H9 (cell line): ENCODE results near the gene COL23A1. TPM values are rescaled to one million over a fixed set of nuclear protein-coding genes. Genes with fewer than 3 reads are reported as not detected.

Experiments
- DNase-seq: peaks from one replicate; pipeline ENCODE4 v3.0.0-alpha.2; 2017
- H2AFZ ChIP-seq: one replicate; pipeline ENCODE4 v1.6.1; 2013; ENCODE audit warnings: mild to moderate bottlenecking, low read length, control low read depth, moderate library complexity
- H2AK5ac ChIP-seq: 2 replicates; pipeline ENCODE4 v1.6.1; 2013; ENCODE audit warnings: low read length, control low read depth, mixed read lengths; ENCODE audit not compliant: insufficient read length
- H2BK120ac ChIP-seq: one replicate; pipeline ENCODE4 v1.6.1; 2013; ENCODE audit warnings: low read depth, mild to moderate bottlenecking, low read length, control low read depth, inconsistent platforms; ENCODE audit not compliant: poor library complexity, severe bottlenecking
- H2BK12ac ChIP-seq: 2 replicates; pipeline ENCODE4 v1.6.1; 2013; ENCODE audit warnings: low read length, control low read depth, mixed read lengths, low read depth; ENCODE audit not compliant: insufficient read length
- H2BK15ac ChIP-seq: 2 replicates; pipeline ENCODE4 v1.6.1; 2013; ENCODE audit warnings: low read depth, low read length, control low read depth
- H2BK20ac ChIP-seq: one replicate; pipeline ENCODE4 v1.6.1; 2013; ENCODE audit warnings: low read depth, mild to moderate bottlenecking, low read length, control low read depth, inconsistent platforms; ENCODE audit not compliant: poor library complexity, severe bottlenecking
- H2BK5ac ChIP-seq: 2 replicates; pipeline ENCODE4 v1.6.1; 2013; ENCODE audit warnings: low read length, control low read depth, mixed read lengths; ENCODE audit not compliant: insufficient read length
- H3K14ac ChIP-seq: 2 replicates; pipeline ENCODE4 v1.6.1; 2013; ENCODE audit warnings: low read length, control low read depth; ENCODE audit not compliant: insufficient read depth
- H3K18ac ChIP-seq: 2 replicates; pipeline ENCODE4 v1.6.1; 2013; ENCODE audit warnings: low read depth, mild to moderate bottlenecking, mixed read lengths, low read length, control low read depth; ENCODE audit not compliant: insufficient read length
- H3K23ac ChIP-seq: 2 replicates; pipeline ENCODE4 v1.6.1; 2013; ENCODE audit warnings: low read length, control low read depth, mixed read lengths, low read depth; ENCODE audit not compliant: insufficient read length
- H3K23me2 ChIP-seq: 2 replicates; pipeline ENCODE4 v1.6.1; 2013; ENCODE audit warnings: low read depth, mild to moderate bottlenecking, mixed read lengths, low read length, control low read depth; ENCODE audit not compliant: insufficient read length, poor library complexity, severe bottlenecking
- H3K27ac ChIP-seq: 2 replicates; pipeline ENCODE4 v1.5.1; 2013; ENCODE audit warnings: low read length, control low read depth, mixed read lengths, low read depth; ENCODE audit not compliant: insufficient read length
- H3K27me3 ChIP-seq: 2 replicates; pipeline ENCODE4 v1.6.1; 2013; ENCODE audit warnings: low read length, control low read depth, inconsistent platforms; ENCODE audit not compliant: insufficient read depth
- H3K4ac ChIP-seq: 2 replicates; pipeline ENCODE4 v1.6.1; 2013; ENCODE audit warnings: low read depth, mild to moderate bottlenecking, control low read depth, inconsistent platforms, low read length, moderate library complexity
- H3K4me1 ChIP-seq: 2 replicates; pipeline ENCODE4 v1.6.1; 2013; ENCODE audit warnings: low read length, control low read depth, inconsistent platforms; ENCODE audit not compliant: insufficient read depth
- H3K4me2 ChIP-seq: 2 replicates; pipeline ENCODE4 v1.6.1; 2013; ENCODE audit warnings: low read length, control low read depth, mixed read lengths; ENCODE audit not compliant: insufficient read length, insufficient read depth
- H3K56ac ChIP-seq: 2 replicates; pipeline ENCODE4 v1.6.1; 2013; ENCODE audit warnings: low read depth, mild to moderate bottlenecking, mixed read lengths, low read length, control low read depth; ENCODE audit not compliant: insufficient read length
- H3K79me1 ChIP-seq: 2 replicates; pipeline ENCODE4 v1.6.1; 2013; ENCODE audit warnings: low read depth, mild to moderate bottlenecking, moderate library complexity, low read length, control low read depth, inconsistent platforms; ENCODE audit not compliant: insufficient read depth, poor library complexity, severe bottlenecking
- H3K79me2 ChIP-seq: 2 replicates; pipeline ENCODE4 v1.6.1; 2013; ENCODE audit warnings: low read length, control low read depth, inconsistent platforms; ENCODE audit not compliant: insufficient read depth
- H3K9ac ChIP-seq: 2 replicates; pipeline ENCODE4 v1.6.1; 2013; ENCODE audit warnings: low read length, control low read depth, mixed read lengths; ENCODE audit not compliant: insufficient read length; ENCODE audit errors: extremely low read depth
- H3K9me3 ChIP-seq: one replicate; pipeline ENCODE4 v1.6.1; 2013; ENCODE audit warnings: low read depth, low read length, inconsistent platforms; ENCODE audit not compliant: control insufficient read depth
- H3T11ph ChIP-seq: one replicate; pipeline ENCODE4 v1.6.1; 2013; ENCODE audit warnings: mild to moderate bottlenecking, low read length, control low read depth, inconsistent platforms
- H4K20me1 ChIP-seq: one replicate; pipeline ENCODE4 v1.6.1; 2013; ENCODE audit not compliant: control insufficient read depth, insufficient read length, insufficient read depth
- H4K5ac ChIP-seq: 2 replicates; pipeline ENCODE4 v1.6.1; 2013; ENCODE audit warnings: low read depth, mild to moderate bottlenecking, mixed read lengths, low read length, control low read depth; ENCODE audit not compliant: insufficient read length
- H4K8ac ChIP-seq: replicated peaks from 2 replicates; pipeline ENCODE4 v1.6.1; 2013; ENCODE audit warnings: low read length, control low read depth, mixed read lengths, low read depth; ENCODE audit not compliant: insufficient read length
- H4K91ac ChIP-seq: 2 replicates; pipeline ENCODE4 v1.6.1; 2013; ENCODE audit warnings: low read depth, mild to moderate bottlenecking, moderate library complexity, mixed read lengths, low read length, control low read depth; ENCODE audit not compliant: insufficient read length
- H3K27ac Mint-ChIP-seq, 3 experiments: 2 replicates in 2 of 3; 3 replicates in 1 of 3; pipeline ENCODE4 v1.8.0; 2020 to 2021; ENCODE audit warnings: mixed read lengths in 3 of 3, mild to moderate bottlenecking in 1 of 3, moderate library complexity in 1 of 3
- H3K27me3 Mint-ChIP-seq: 2 replicates; pipeline ENCODE4 v1.8.0; 2021; ENCODE audit warnings: low read depth, mild to moderate bottlenecking, moderate library complexity, mixed read lengths
- H3K36me3 Mint-ChIP-seq, 3 experiments: 2 replicates in 2 of 3; 3 replicates in 1 of 3; pipeline ENCODE4 v1.8.0; 2020 to 2021; ENCODE audit warnings: low read depth in 3 of 3, mixed read lengths in 3 of 3; ENCODE audit not compliant: insufficient read depth in 1 of 3
- H3K4me1 Mint-ChIP-seq, 2 experiments: 2 replicates each; pipeline ENCODE4 v1.8.0; 2020; ENCODE audit warnings: mixed read lengths in 2 of 2
- H3K4me3 Mint-ChIP-seq, 2 experiments: 2 replicates in 1 of 2; 3 replicates in 1 of 2; pipeline ENCODE4 v1.8.0; 2020 to 2021; ENCODE audit warnings: mild to moderate bottlenecking in 2 of 2, mixed read lengths in 2 of 2, moderate library complexity in 1 of 2
- H3K9me3 Mint-ChIP-seq, 2 experiments: 2 replicates in 1 of 2; 3 replicates in 1 of 2; pipeline ENCODE4 v1.8.0; 2020; ENCODE audit warnings: mild to moderate bottlenecking in 2 of 2, mixed read lengths in 2 of 2, moderate library complexity in 1 of 2
- CTCF ChIP-seq: fragments of 200-600 bp; sonication (generic); conservative IDR thresholded peaks from 3 replicates; pipeline ENCODE4 v1.8.0; 2021; ENCODE audit warnings: antibody characterized with exemption, mild to moderate bottlenecking
- WGBS: extraction: QIAGEN DNeasy Blood & Tissue Kit; methylation state at CpG from one replicate; pipeline ENCODE4 v1.1.7; 2013; ENCODE audit warnings: missing lambda C conversion rate, low lambda C conversion rate, mixed read lengths; ENCODE audit not compliant: insufficient read length; ENCODE audit errors: extremely low coverage; 5-methylcytosine and 5-hydroxymethylcytosine counted together
- total RNA-seq: library from RNA; stranded (reverse); gene quantifications from 2 replicates; pipeline ENCODE4 v1.2.1, GENCODE V29; 2021

Gene COL23A1
- total RNA-seq, 1 experiment from 2014 or later, result 2.6 TPM

DNA sequence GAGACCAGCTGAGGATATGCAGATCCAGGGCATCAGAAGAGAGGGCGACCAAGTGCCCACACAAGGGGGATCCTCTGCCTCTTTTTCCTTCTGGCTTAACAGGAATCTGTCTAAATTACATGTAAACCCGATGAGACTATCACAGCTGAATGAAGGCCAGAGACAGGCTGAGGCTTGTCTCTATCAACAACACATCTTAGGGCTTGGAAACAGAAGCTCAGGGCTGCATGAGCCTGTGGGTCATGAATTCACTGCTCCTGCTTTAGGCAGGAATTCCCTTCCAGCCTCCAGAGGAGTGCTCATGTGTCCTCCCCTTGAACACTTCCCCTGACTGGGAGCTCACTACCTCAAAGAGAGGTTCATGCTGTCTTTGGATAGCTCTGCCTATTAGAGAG lies 251.4 kb downstream of the COL23A1 start:
- Histone ChIP-seq H3K4me1 (0 out of 2 replicates have a peak, but pooled peaks cover 2% of the 10 kb centered on the region), H2BK12ac (no peak overlapping the region), H4K20me1 (no peaks in the 10 kb centered on the region), H2BK120ac (no peak overlapping the region), H3K4ac (no peak overlapping the region), H4K5ac (no peak overlapping the region), H3K79me1 (no peaks in the 10 kb centered on the region), H3K4me2 (no peak overlapping the region), H3K79me2 (no peaks in the 10 kb centered on the region), H3K9ac (no peak overlapping the region), H2BK5ac (no peak overlapping the region), H3T11ph (no peak overlapping the region), H3K23me2 (no peaks in the 10 kb centered on the region), H3K23ac (no peak overlapping the region), H4K91ac (no peak overlapping the region), H2AK5ac (no peak overlapping the region), H2AFZ (no peak overlapping the region), H3K18ac (no peak overlapping the region), H3K27me3 (no peaks in the 10 kb centered on the region), H3K27ac (no peak overlapping the region), H4K8ac (no peak overlapping the region), H2BK15ac (no peak overlapping the region), H3K56ac (no peak overlapping the region), H3K9me3 (no peaks in the 10 kb centered on the region), H2BK20ac (no peak overlapping the region), H3K14ac (no peak overlapping the region)
- Mint-ChIP-seq H3K36me3 (no peaks in the 10 kb centered on the region), H3K9me3 (no peaks in the 10 kb centered on the region), H3K4me3 (no peak overlapping the region), H3K27ac (peak overlapping the region in 1 of 3 experiments; percentile 53; a peak in 1 of 7 replicates), H3K4me1 (peaks cover 7 to 14% of the 10 kb centered on the region in 2 experiments), H3K27me3 (no peaks in the 10 kb centered on the region)
- WGBS, result no CpG with 5 or more reads among the region's 2 CpGs
- DNase-seq, result no peak
- no peak for TF ChIP-seq CTCF
